GM12878 (cell line): ENCODE measurements around the gene EFCC1. TPM values are rescaled to one million over a fixed set of nuclear protein-coding genes. Genes with fewer than 3 reads are reported as not detected.

Source experiments
- ATAC-seq: fragments of 200-7000 bp; cut with Tn5 transposase; 3 replicates; pipeline ENCODE4 v1.9.1; 2020; ENCODE audit warnings: mild to moderate bottlenecking, moderate library complexity
- BruUV-seq: library from RNA; stranded (reverse); fragments of 400-500 nt; replicated peaks from 2 replicates; lab custom pipeline; 2021; lab: Mats Ljungman, UMichigan
- CTCF ChIA-PET: fragments of 300-600 bp; sonication (Branson Sonifier 250); formaldehyde crosslinking; extraction: SDS; loops from one replicate; lab custom pipeline; 2021; ENCODE audit warnings: inconsistent platforms; lab: Yijun Ruan, JAX
- POLR2A ChIA-PET: fragments of 350-600 bp; formaldehyde crosslinking; extraction: SDS; loops from one replicate; lab custom pipeline; 2021; ENCODE audit warnings: inconsistent platforms; lab: Charles Lee
- RAD21 ChIA-PET: fragments of 300-600 bp; sonication (Branson Sonifier 250); formaldehyde crosslinking; loops from one replicate; lab custom pipeline; 2023; ENCODE audit warnings: antibody characterized with exemption; ENCODE audit not compliant: unreplicated experiment; lab: Charles Lee
- SMC1A ChIA-PET: fragments of 300-600 bp; sonication (Branson Sonifier 250); formaldehyde crosslinking; loops from one replicate; lab custom pipeline; 2023; ENCODE audit not compliant: unreplicated experiment, uncharacterized antibody; lab: Charles Lee
- DNase-seq: peaks from one replicate; pipeline ENCODE4 v3.0.0-alpha.2; 2011; ENCODE audit warnings: low read depth, low spot score
- FAIRE-seq: peaks from 3 replicates; lab custom pipeline; 2011; peaks lifted over from hg19 to GRCh38; lab: Jason Lieb, UNC
- H2AFZ ChIP-seq: 2 replicates; pipeline ENCODE4 v1.6.0; 2011; ENCODE audit warnings: low read depth, low read length, control low read depth; ENCODE audit not compliant: control insufficient read depth
- H3K27ac ChIP-seq: 2 replicates; pipeline ENCODE4 v1.5.1; 2011; ENCODE audit warnings: control low read depth; ENCODE audit not compliant: control insufficient read depth, insufficient read depth
- H3K27me3 ChIP-seq, 2 experiments: replicated peaks in 1 of 2; 2 replicates each; pipeline versions ENCODE4 v1.6.0 to v1.6.1; 2011; ENCODE audit warnings: low read length in 1 of 2; ENCODE audit not compliant: control insufficient read depth in 2 of 2, insufficient read depth in 2 of 2
- H3K36me3 ChIP-seq, 2 experiments: 2 replicates each; pipeline ENCODE4 v1.5.1; 2011; ENCODE audit warnings: low read length in 1 of 2; ENCODE audit not compliant: control insufficient read depth in 2 of 2, insufficient read depth in 2 of 2
- H3K4me1 ChIP-seq: 2 replicates; pipeline ENCODE4 v1.6.1; 2011; ENCODE audit warnings: mild to moderate bottlenecking, low read length, moderate library complexity, mixed read lengths; ENCODE audit not compliant: control insufficient read depth, insufficient read depth
- H3K4me2 ChIP-seq: 2 replicates; pipeline ENCODE4 v1.6.0; 2011; ENCODE audit warnings: control low read depth; ENCODE audit not compliant: control insufficient read depth, insufficient read depth
- H3K4me3 ChIP-seq: fragments of 200-600 bp; sonication (generic); 2 replicates; pipeline ENCODE4 v1.5.1; 2016
- H3K79me2 ChIP-seq: 2 replicates; pipeline ENCODE4 v1.6.0; 2011; ENCODE audit warnings: low read length; ENCODE audit not compliant: control insufficient read depth, insufficient read depth
- H3K9ac ChIP-seq: 2 replicates; pipeline ENCODE4 v1.8.0; 2011; ENCODE audit warnings: low read length, control low read depth, mixed read lengths; ENCODE audit not compliant: control insufficient read depth, insufficient read depth
- H3K9me3 ChIP-seq: replicated peaks from 3 replicates; pipeline ENCODE4 v1.5.1; 2011; ENCODE audit warnings: mild to moderate bottlenecking, low read length; ENCODE audit not compliant: control insufficient read depth, insufficient read depth
- H4K20me1 ChIP-seq: 2 replicates; pipeline ENCODE4 v1.6.0; 2011; ENCODE audit not compliant: control insufficient read depth, insufficient read depth
- BMI1 ChIP-seq: fragments of 450-650 bp; IDR thresholded peaks from 2 replicates; pipeline ENCODE4 v1.6.1; 2016; ENCODE audit warnings: mild to moderate bottlenecking, moderate library complexity, borderline replicate concordance
- CHD1 ChIP-seq: IDR thresholded peaks from 2 replicates; pipeline ENCODE4 v1.6.1; 2012; ENCODE audit warnings: low read depth, low read length, improper control_type of control experiment
- NFYB ChIP-seq: IDR thresholded peaks from 2 replicates; pipeline ENCODE4 v1.6.1; 2011; ENCODE audit warnings: low read depth, mild to moderate bottlenecking, low read length, improper control_type of control experiment, moderate library complexity; ENCODE audit not compliant: insufficient read depth
- POLR2A ChIP-seq: IDR thresholded peaks from 2 replicates; pipeline ENCODE4 v1.6.1; 2011; ENCODE audit warnings: low read depth, mild to moderate bottlenecking, low read length
- SKIL ChIP-seq: fragments of 450-650 bp; IDR thresholded peaks from 2 replicates; pipeline ENCODE4 v1.6.1; 2017; ENCODE audit warnings: mild to moderate bottlenecking, low read depth, inconsistent platforms; ENCODE audit not compliant: poor library complexity, severe bottlenecking
- USF2 ChIP-seq: IDR thresholded peaks from 2 replicates; pipeline ENCODE4 v1.6.1; 2011; ENCODE audit warnings: low read depth, low read length, improper control_type of control experiment, borderline replicate concordance
- ZBTB11 ChIP-seq: fragments of 450-650 bp; formaldehyde crosslinking; IDR thresholded peaks from 2 replicates; pipeline ENCODE4 v1.5.0; 2022; ENCODE audit warnings: mild to moderate bottlenecking, missing genetic modification characterization
- ZBTB33 ChIP-seq: fragments of 450-650 bp; IDR thresholded peaks from 2 replicates; pipeline ENCODE4 v1.6.1; 2017; ENCODE audit warnings: mild to moderate bottlenecking
- ZNF217 ChIP-seq: fragments of 450-650 bp; IDR thresholded peaks from 2 replicates; pipeline ENCODE4 v1.6.1; 2017; ENCODE audit warnings: antibody characterized with exemption, mild to moderate bottlenecking
- ZNF274 ChIP-seq: IDR thresholded peaks from one replicate; pipeline ENCODE4 v1.8.0; 2011; ENCODE audit not compliant: insufficient read length, insufficient read depth
- WGBS: methylation state at CpG from one replicate; pipeline ENCODE4 v1.1.6; 2016; ENCODE audit warnings: low lambda C conversion rate; ENCODE audit not compliant: insufficient replicate concordance, insufficient coverage; ENCODE audit errors: missing lambda C conversion rate; 5-methylcytosine and 5-hydroxymethylcytosine counted together
- in situ Hi-C: fragments of 300-500 bp; cut with MboI; formaldehyde crosslinking; loops from 9 replicates; pipeline ENCODE4 v1.14.3; 2018; ENCODE audit warnings: mixed read lengths
- intact Hi-C: fragments of 100-400 bp; cut with micrococcal nuclease; formaldehyde crosslinking; loops from one replicate; pipeline ENCODE4 v1.14.2; 2022; ENCODE audit not compliant: unreplicated experiment
- polyA plus RNA-seq, 11 experiments: library from polyadenylated mRNA; depleted of rRNA in 4 of 11; unstranded in 6 of 11; stranded (reverse) in 5 of 11; fragments of >200 nt; fragmentation: Nextera tagmentation in 4 of 11; fragmentation: Illumina TruSeq in 1 of 11; extraction: Ambion mirVana in 4 of 11; extraction: Trizol in 1 of 11; gene quantifications; 1 replicate in 1 of 11; 2 replicates in 10 of 11; pipeline versions ENCODE4 v1.2.1 to v1.2.3, GENCODE V29; 2011 to 2016; ENCODE audit warnings: inconsistent platforms in 2 of 11, missing spikeins in 2 of 11, low read depth in 1 of 11
- total RNA-seq, 4 experiments: library from RNA; depleted of rRNA in 3 of 4; stranded (reverse); fragments of >200 nt in 3 of 4; fragmentation: Illumina TruSeq in 1 of 4; extraction: Trizol in 1 of 4; gene quantifications; 2 replicates each; pipeline versions ENCODE4 v1.2.1 to v1.2.3, GENCODE V29; 2013 to 2021

Gene EFCC1
- total and polyA plus RNA-seq, 10 of the 15 experiments (the other 5 are each of a cell fraction or from before 2014, with no cell fraction given), result not detected

- Histone ChIP-seq H3K27ac (no peak overlapping the region), H3K4me2 (no peak overlapping the region), H3K9me3 (no peaks in the 10 kb centered on the region), H3K27me3 (peaks cover 0 to 1% of the 10 kb centered on the region in 2 experiments; a peak in 1 of 4 replicates), H3K4me3 (no peak overlapping the region), H3K79me2 (no peaks in the 10 kb centered on the region), H2AFZ (no peak overlapping the region), H3K4me1 (no peaks in the 10 kb centered on the region), H4K20me1 (no peaks in the 10 kb centered on the region), H3K9ac (no peak overlapping the region), H3K36me3 (no peaks in the 10 kb centered on the region)
- in situ Hi-C loops (no loop called here), intact Hi-C loops (no loop called here)
- BruUV-seq, result no TSS peak
- TF ChIP-seq ZNF274 (no peak), ZNF217 (no peak), SKIL (no peak), BMI1 (no peak), NFYB (no peak), USF2 (no peak), CHD1 (no peak), ZBTB11 (no peak), POLR2A (no peak), ZBTB33 (no peak)
- DNase-seq (no peak), FAIRE-seq (no peak), ATAC-seq (no peak)
- ChIA-PET POLR2A (no interaction called here), SMC1A (no interaction called here), CTCF (interaction anchor here (1.2 kb wide), 1 partner anchor 270 kb away, joined by 4 read pairs; no protein-coding TSS in a partner anchor), RAD21 (no interaction called here)
- 58% methylated on average over 1 of the region's 1 CpG for WGBS
Measured at GRCh38 chr3:128975276-128975675, 25.8 kb upstream of the EFCC1 start.
